ENCODE measurements around the gene CDH11. TPM values are rescaled to one million over a fixed set of nuclear protein-coding genes. Genes with fewer than 3 reads are reported as not detected.

CDH11 gene
- total RNA-seq, 1 experiment from 2014 or later: 297 TPM

DNA sequence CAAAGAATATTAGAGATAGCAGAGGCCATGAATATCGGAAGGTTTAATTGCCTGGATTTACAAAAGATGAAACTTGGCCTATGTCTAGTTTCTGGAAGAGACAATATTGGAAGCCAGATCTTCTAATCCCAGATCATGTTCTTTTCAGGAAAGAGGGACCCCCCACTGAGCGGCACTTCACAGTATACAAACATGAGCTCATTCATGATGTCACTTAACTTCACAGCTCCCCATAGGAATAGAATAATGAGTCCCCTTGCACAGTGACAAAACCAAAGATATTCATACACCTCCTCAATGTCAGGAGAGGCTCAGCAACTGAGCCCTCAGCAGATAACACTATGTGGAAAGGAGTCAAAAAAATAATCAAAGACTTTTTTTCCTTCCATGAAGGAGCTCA lies 147.5 kb downstream of the CDH11 start:
- Histone ChIP-seq H3K4me1 (ENCODE audit: insufficient read depth, low read length, poor library complexity, severe bottlenecking) (peaks cover 72% of the 10 kb centered on the region), H3K4me3 (ENCODE audit: low read depth, low read length, poor library complexity, severe bottlenecking) (no peak overlapping the region), H3K27ac (ENCODE audit: low read depth, low read length, poor library complexity, severe bottlenecking) (no peak overlapping the region), H3K9me3 (ENCODE audit: low read depth, low read length, poor library complexity, severe bottlenecking) (no peaks in the 10 kb centered on the region), H3K36me3 (ENCODE audit: insufficient read depth, low read length, poor library complexity, severe bottlenecking) (peaks cover 72% of the 10 kb centered on the region), H3K27me3 (replicated peaks; ENCODE audit: insufficient read depth, low read depth, low read length, poor library complexity) (no peaks in the 10 kb centered on the region)
- CTCF ChIA-PET: no interaction called here
- intact Hi-C loops (cut with micrococcal nuclease; ENCODE audit: unreplicated experiment): loop anchor here (5.0 kb wide), 1 partner anchor 143 kb away; no protein-coding TSS in a partner anchor
- TF ChIP-seq, protein P1, sequence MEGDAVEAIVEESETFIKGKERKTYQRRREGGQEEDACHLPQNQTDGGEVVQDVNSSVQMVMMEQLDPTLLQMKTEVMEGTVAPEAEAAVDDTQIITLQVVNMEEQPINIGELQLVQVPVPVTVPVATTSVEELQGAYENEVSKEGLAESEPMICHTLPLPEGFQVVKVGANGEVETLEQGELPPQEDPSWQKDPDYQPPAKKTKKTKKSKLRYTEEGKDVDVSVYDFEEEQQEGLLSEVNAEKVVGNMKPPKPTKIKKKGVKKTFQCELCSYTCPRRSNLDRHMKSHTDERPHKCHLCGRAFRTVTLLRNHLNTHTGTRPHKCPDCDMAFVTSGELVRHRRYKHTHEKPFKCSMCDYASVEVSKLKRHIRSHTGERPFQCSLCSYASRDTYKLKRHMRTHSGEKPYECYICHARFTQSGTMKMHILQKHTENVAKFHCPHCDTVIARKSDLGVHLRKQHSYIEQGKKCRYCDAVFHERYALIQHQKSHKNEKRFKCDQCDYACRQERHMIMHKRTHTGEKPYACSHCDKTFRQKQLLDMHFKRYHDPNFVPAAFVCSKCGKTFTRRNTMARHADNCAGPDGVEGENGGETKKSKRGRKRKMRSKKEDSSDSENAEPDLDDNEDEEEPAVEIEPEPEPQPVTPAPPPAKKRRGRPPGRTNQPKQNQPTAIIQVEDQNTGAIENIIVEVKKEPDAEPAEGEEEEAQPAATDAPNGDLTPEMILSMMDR (conservative IDR thresholded peaks at IDR 0.05; ENCODE audit: low read depth, low read length): no peak
- no peak for TF ChIP-seq EZH2 (IDR thresholded peaks at IDR 0.05; ENCODE audit: borderline replicate concordance, low read depth, low read length, poor library complexity, severe bottlenecking)
- POLR2A ChIA-PET (ENCODE audit: low non-redundant PET): no interaction called here
- BruUV-seq (replicated peaks): no TSS peak
- DNase-seq (ENCODE audit: low spot score): peak; percentile 74

DNA sequence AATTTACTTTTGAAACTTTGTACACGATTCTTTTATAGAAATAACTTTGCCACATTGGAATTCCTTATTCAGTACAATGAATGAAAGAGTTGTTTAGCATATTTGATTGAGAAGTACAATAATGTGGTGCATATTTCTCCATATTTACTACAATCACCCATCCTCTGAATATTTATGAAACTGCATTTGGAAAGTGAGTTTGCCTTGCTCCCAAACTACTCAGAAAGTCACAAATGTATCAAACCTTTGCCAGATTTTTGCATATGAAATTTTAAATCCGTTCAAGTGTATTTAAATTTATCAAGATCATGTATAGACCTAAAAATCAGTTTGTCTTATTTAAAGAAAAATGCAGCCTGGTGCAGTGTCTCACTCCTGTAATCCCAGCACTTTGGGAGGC lies 148.7 kb downstream of the CDH11 start:
- DNase-seq (ENCODE audit: low spot score): no peak
- CTCF ChIA-PET: no interaction called here
- intact Hi-C loops (cut with micrococcal nuclease; ENCODE audit: unreplicated experiment): loop anchor here (5.0 kb wide), 1 partner anchor 144 kb away; no protein-coding TSS in a partner anchor
- BruUV-seq (replicated peaks): no TSS peak
- no peak overlapping the region for H3K27ac ChIP-seq (ENCODE audit: low read depth, low read length, poor library complexity, severe bottlenecking)
- no peaks in the 10 kb centered on the region for H3K27me3 ChIP-seq (replicated peaks; ENCODE audit: insufficient read depth, low read depth, low read length, poor library complexity)
- H3K4me1 ChIP-seq (ENCODE audit: insufficient read depth, low read length, poor library complexity, severe bottlenecking): peaks cover 74% of the 10 kb centered on the region
- no peak for TF ChIP-seq EZH2 (IDR thresholded peaks at IDR 0.05; ENCODE audit: borderline replicate concordance, low read depth, low read length, poor library complexity, severe bottlenecking)
- TF ChIP-seq, protein P1 (conservative IDR thresholded peaks at IDR 0.05; ENCODE audit: low read depth, low read length): no peak
- no peaks in the 10 kb centered on the region for H3K9me3 ChIP-seq (ENCODE audit: low read depth, low read length, poor library complexity, severe bottlenecking)
- H3K4me3 ChIP-seq (ENCODE audit: low read depth, low read length, poor library complexity, severe bottlenecking): no peak overlapping the region
- POLR2A ChIA-PET (ENCODE audit: low non-redundant PET): no interaction called here
- peaks cover 75% of the 10 kb centered on the region for H3K36me3 ChIP-seq (ENCODE audit: insufficient read depth, low read length, poor library complexity, severe bottlenecking)

DNA sequence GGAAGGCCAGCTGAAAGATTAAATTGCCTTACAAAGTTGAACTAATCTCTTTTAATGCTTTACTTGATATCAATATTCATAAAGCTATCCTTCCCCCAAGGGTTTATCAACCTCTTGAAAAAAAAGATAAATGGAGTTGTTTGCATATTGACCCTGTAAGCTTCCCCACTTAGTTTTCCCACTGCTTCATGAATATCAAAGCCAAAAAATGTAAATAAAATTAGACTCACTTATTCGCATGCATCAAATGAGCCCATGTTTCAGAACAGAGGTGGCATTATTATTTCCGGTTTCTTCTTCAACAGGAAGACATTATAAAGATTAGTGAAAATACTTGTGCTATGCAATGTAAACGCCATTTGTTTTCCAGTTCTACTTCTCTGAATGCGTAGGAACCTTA lies 150.7 kb downstream of the CDH11 start:
- Histone ChIP-seq H3K9me3 (ENCODE audit: low read depth, low read length, poor library complexity, severe bottlenecking) (no peaks in the 10 kb centered on the region), H3K36me3 (ENCODE audit: insufficient read depth, low read length, poor library complexity, severe bottlenecking) (peaks cover 80% of the 10 kb centered on the region), H3K4me3 (ENCODE audit: low read depth, low read length, poor library complexity, severe bottlenecking) (no peak overlapping the region), H3K4me1 (ENCODE audit: insufficient read depth, low read length, poor library complexity, severe bottlenecking) (peaks cover 64% of the 10 kb centered on the region), H3K27me3 (replicated peaks; ENCODE audit: insufficient read depth, low read depth, low read length, poor library complexity) (no peaks in the 10 kb centered on the region), H3K27ac (ENCODE audit: low read depth, low read length, poor library complexity, severe bottlenecking) (no peak overlapping the region)
- intact Hi-C loops (cut with micrococcal nuclease; ENCODE audit: unreplicated experiment): loop anchor here (2.0 to 5.0 kb wide), 2 partner anchors 22 to 146 kb away; no protein-coding TSS in a partner anchor
- ChIA-PET POLR2A (ENCODE audit: low non-redundant PET) (no interaction called here), CTCF (interaction anchor here (0.6 kb wide), 1 partner anchor 862 kb away, joined by 5 read pairs; no protein-coding TSS in a partner anchor)
- DNase-seq (ENCODE audit: low spot score): peak; percentile 95
- TF ChIP-seq, protein P1 (conservative IDR thresholded peaks at IDR 0.05; ENCODE audit: low read depth, low read length): no peak
- TF ChIP-seq EZH2 (IDR thresholded peaks at IDR 0.05; ENCODE audit: borderline replicate concordance, low read depth, low read length, poor library complexity, severe bottlenecking): no peak
- no TSS peak for BruUV-seq (replicated peaks)
